ENCODE data around the gene TBX15.

TBX15 gene

DNA sequence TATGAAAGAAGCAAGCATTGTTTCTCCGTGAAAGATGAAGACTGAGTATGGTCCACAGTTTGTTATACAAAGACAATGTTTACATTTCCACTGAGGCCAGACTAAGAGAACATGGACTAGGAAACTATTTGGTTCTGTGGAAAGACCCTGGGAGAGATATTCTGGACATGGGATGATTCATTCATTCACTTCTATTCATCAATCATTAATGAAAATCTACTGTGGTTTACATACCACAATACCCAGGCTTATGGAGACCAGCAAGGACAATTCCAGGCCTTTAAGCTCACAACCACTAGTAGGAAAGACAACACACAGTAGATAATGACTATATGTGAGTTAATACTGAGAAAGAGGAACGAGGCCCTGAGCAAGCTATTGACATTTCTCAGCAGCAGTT lies 125.4 kb downstream of the TBX15 start:
- Histone ChIP-seq H3K36me3 (ENCODE audit: insufficient read depth) (no peaks in the 10 kb centered on the region), H3K79me2 (ENCODE audit: insufficient read depth, low read depth) (no peaks in the 10 kb centered on the region), H2AFZ (ENCODE audit: low read depth) (no peak overlapping the region), H3K4me1 (ENCODE audit: low read depth, poor library complexity, severe bottlenecking) (no peaks in the 10 kb centered on the region), H3K4me3 (IDR thresholded peaks at IDR 0.05; ENCODE audit: insufficient read depth, low read depth, low read length) (no peak overlapping the region), H3K9ac (no peak overlapping the region), H3K4me2 (no peak overlapping the region), H4K20me1 (ENCODE audit: insufficient read depth) (no peaks in the 10 kb centered on the region), H3K27me3 (ENCODE audit: insufficient read depth, low read depth) (no peaks in the 10 kb centered on the region), H3K27ac (no peak overlapping the region)
- TF ChIP-seq, protein P1, sequence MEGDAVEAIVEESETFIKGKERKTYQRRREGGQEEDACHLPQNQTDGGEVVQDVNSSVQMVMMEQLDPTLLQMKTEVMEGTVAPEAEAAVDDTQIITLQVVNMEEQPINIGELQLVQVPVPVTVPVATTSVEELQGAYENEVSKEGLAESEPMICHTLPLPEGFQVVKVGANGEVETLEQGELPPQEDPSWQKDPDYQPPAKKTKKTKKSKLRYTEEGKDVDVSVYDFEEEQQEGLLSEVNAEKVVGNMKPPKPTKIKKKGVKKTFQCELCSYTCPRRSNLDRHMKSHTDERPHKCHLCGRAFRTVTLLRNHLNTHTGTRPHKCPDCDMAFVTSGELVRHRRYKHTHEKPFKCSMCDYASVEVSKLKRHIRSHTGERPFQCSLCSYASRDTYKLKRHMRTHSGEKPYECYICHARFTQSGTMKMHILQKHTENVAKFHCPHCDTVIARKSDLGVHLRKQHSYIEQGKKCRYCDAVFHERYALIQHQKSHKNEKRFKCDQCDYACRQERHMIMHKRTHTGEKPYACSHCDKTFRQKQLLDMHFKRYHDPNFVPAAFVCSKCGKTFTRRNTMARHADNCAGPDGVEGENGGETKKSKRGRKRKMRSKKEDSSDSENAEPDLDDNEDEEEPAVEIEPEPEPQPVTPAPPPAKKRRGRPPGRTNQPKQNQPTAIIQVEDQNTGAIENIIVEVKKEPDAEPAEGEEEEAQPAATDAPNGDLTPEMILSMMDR (conservative IDR thresholded peaks at IDR 0.05; ENCODE audit: low read depth, low read length) = no peak

DNA sequence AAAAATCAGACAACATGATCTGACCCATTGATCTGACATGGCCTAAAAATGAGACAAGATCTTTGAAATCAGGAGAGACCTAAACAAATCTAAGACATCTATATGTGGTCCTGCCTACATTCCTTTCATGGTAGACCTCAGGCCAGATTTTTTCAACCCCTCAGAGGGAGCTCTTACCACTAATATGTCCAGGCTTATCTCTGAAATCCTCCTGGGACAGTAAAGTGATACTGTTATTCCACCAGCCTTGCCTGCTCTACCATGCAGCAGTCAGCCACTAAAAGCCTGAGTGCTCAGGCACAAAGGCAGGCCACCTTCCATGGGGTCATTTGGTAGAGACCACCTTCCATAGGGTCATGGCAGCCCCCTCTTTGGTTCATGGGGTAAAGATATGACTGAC lies 126.9 kb downstream of the TBX15 start:
- H3K27me3 ChIP-seq (ENCODE audit: insufficient read depth, low read depth) = no peaks in the 10 kb centered on the region
- no peak overlapping the region for H3K27ac ChIP-seq
- H3K4me3 ChIP-seq (IDR thresholded peaks at IDR 0.05; ENCODE audit: insufficient read depth, low read depth, low read length) = no peak overlapping the region
- no peak overlapping the region for H2AFZ ChIP-seq (ENCODE audit: low read depth)
- TF ChIP-seq, protein P1 (conservative IDR thresholded peaks at IDR 0.05; ENCODE audit: low read depth, low read length) = no peak
- no peak overlapping the region for H3K4me2 ChIP-seq
- no peaks in the 10 kb centered on the region for H3K79me2 ChIP-seq (ENCODE audit: insufficient read depth, low read depth)
- no peaks in the 10 kb centered on the region for H3K4me1 ChIP-seq (ENCODE audit: low read depth, poor library complexity, severe bottlenecking)
- H4K20me1 ChIP-seq (ENCODE audit: insufficient read depth) = no peaks in the 10 kb centered on the region
- H3K9ac ChIP-seq = no peak overlapping the region
- H3K36me3 ChIP-seq (ENCODE audit: insufficient read depth) = no peaks in the 10 kb centered on the region

DNA sequence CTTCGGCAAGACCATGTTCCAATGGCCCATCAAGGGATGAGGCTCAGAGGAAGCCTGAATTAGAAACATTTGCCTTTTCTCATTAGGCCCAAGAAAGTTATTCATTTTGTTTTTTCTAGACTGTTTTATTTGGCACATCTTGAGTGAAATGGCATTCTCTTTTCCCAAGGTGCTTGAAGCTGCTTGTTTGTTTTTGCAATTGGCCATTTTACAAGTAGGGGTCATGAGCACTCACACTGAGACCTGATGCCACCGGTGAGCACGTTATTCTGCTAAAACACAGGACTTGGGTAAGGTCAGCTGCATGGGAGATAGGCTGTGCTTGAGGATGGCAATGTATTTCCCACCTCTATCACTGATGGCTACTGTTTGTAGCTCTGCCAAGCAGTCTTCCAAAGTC lies 128.1 kb downstream of the TBX15 start:
- Histone ChIP-seq H2AFZ (ENCODE audit: low read depth) (no peak overlapping the region), H3K36me3 (ENCODE audit: insufficient read depth) (no peaks in the 10 kb centered on the region), H4K20me1 (ENCODE audit: insufficient read depth) (no peaks in the 10 kb centered on the region), H3K27me3 (ENCODE audit: insufficient read depth, low read depth) (no peaks in the 10 kb centered on the region), H3K79me2 (ENCODE audit: insufficient read depth, low read depth) (no peaks in the 10 kb centered on the region), H3K4me3 (IDR thresholded peaks at IDR 0.05; ENCODE audit: insufficient read depth, low read depth, low read length) (no peak overlapping the region), H3K27ac (no peak overlapping the region), H3K4me1 (ENCODE audit: low read depth, poor library complexity, severe bottlenecking) (no peaks in the 10 kb centered on the region), H3K4me2 (no peak overlapping the region), H3K9ac (no peak overlapping the region)
- TF ChIP-seq, protein P1 (conservative IDR thresholded peaks at IDR 0.05; ENCODE audit: low read depth, low read length) = no peak

DNA sequence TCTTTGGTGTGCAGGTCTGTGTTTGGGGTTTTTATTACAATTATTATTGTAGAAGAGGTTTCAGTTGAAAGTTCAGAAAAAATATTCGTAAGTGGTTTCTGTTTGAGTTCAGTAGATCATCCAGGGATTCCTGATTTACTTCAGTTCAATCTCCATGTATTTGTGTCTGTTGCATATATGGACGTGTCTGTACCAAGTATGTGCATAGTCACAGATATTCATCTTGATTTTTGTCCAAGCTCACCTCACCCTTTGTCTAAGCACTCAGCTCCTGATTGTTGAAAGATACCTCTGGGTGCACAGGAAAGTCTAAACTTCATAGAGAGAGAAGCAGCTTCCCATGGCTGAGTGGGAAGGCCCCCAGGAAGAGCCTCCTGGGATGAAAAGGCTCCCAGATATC lies 141.7 kb downstream of the TBX15 start:
- Histone ChIP-seq H3K27ac (no peak overlapping the region), H3K36me3 (ENCODE audit: insufficient read depth) (no peaks in the 10 kb centered on the region), H3K27me3 (ENCODE audit: insufficient read depth, low read depth) (no peaks in the 10 kb centered on the region), H4K20me1 (ENCODE audit: insufficient read depth) (no peaks in the 10 kb centered on the region), H3K4me1 (ENCODE audit: low read depth, poor library complexity, severe bottlenecking) (no peaks in the 10 kb centered on the region), H3K79me2 (ENCODE audit: insufficient read depth, low read depth) (no peaks in the 10 kb centered on the region), H2AFZ (ENCODE audit: low read depth) (no peak overlapping the region), H3K9ac (no peak overlapping the region), H3K4me2 (no peak overlapping the region), H3K4me3 (IDR thresholded peaks at IDR 0.05; ENCODE audit: insufficient read depth, low read depth, low read length) (no peak overlapping the region)
- TF ChIP-seq, protein P1 (conservative IDR thresholded peaks at IDR 0.05; ENCODE audit: low read depth, low read length) = no peak

All from KMS-11 (cell line).